Colonic mucosa (tissue), 4 donors: ENCODE results near the gene ANKRD53. TPM values are rescaled to one million over a fixed set of nuclear protein-coding genes. Genes with fewer than 3 reads are reported as not detected.

Experiments used
- DNase-seq: peaks from one replicate; pipeline ENCODE4 v3.0.0-alpha.2; 2020
- H3K27ac ChIP-seq: fragments of 200-600 bp; one replicate; pipeline ENCODE4 v1.8.0; 2021
- H3K27me3 ChIP-seq: fragments of 200-600 bp; one replicate; pipeline ENCODE4 v1.8.0; 2021
- H3K36me3 ChIP-seq: fragments of 200-600 bp; one replicate; pipeline ENCODE4 v1.8.0; 2021
- H3K4me1 ChIP-seq: fragments of 200-600 bp; one replicate; pipeline ENCODE4 v1.8.0; 2021; ENCODE audit warnings: mild to moderate bottlenecking
- H3K4me3 ChIP-seq: fragments of 200-600 bp; one replicate; pipeline ENCODE4 v1.8.0; 2021
- H3K9ac ChIP-seq, 2 donors: one replicate each; pipeline ENCODE4 v1.7.0; 2013; ENCODE audit warnings: control low read depth in 2 of 2, low read depth in 2 of 2, low read length in 2 of 2
- H3K9me3 ChIP-seq: fragments of 200-600 bp; one replicate; pipeline ENCODE4 v1.8.0; 2021
- intact Hi-C: fragments of 100-400 bp; cut with DNase I; formaldehyde crosslinking; loops from one replicate; pipeline ENCODE4 v1.14.1; 2022
- total RNA-seq, 2 donors: library from RNA; stranded (reverse); fragmentation: NEBNext Ultra II Directional in 1 of 2; extraction: Animal tissue kit (Norgen Biotek cat#: 25700) in 1 of 2; gene quantifications; one replicate each; pipeline ENCODE4 v1.2.1, GENCODE V29; 2021
- TF ChIP-seq, protein P1 (sequence below): fragments of 200-600 bp; IDR thresholded peaks from one replicate; pipeline ENCODE4 v1.8.0; 2022; ENCODE audit warnings: antibody characterized with exemption, mild to moderate bottlenecking
- donor health status: healthy.
- donor health status: DM: no; HTN: no; CAD: no.
- donor health status: DM: no; HTN: no; CAD: no.

Gene ANKRD53
- total RNA-seq, 2 donors from 2014 or later = 0.40 TPM; not detected in 1

GRCh38 chr2:71001592-71001927, 23.1 kb downstream of the ANKRD53 start:
- H3K9me3 ChIP-seq = no peaks in the 10 kb centered on the region
- no peak overlapping the region for H3K9ac ChIP-seq
- H3K4me1 ChIP-seq = no peaks in the 10 kb centered on the region
- TF ChIP-seq, protein P1, sequence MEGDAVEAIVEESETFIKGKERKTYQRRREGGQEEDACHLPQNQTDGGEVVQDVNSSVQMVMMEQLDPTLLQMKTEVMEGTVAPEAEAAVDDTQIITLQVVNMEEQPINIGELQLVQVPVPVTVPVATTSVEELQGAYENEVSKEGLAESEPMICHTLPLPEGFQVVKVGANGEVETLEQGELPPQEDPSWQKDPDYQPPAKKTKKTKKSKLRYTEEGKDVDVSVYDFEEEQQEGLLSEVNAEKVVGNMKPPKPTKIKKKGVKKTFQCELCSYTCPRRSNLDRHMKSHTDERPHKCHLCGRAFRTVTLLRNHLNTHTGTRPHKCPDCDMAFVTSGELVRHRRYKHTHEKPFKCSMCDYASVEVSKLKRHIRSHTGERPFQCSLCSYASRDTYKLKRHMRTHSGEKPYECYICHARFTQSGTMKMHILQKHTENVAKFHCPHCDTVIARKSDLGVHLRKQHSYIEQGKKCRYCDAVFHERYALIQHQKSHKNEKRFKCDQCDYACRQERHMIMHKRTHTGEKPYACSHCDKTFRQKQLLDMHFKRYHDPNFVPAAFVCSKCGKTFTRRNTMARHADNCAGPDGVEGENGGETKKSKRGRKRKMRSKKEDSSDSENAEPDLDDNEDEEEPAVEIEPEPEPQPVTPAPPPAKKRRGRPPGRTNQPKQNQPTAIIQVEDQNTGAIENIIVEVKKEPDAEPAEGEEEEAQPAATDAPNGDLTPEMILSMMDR = no peak
- no peaks in the 10 kb centered on the region for H3K36me3 ChIP-seq
- H3K27ac ChIP-seq = no peak overlapping the region
- no peaks in the 10 kb centered on the region for H3K27me3 ChIP-seq
- intact Hi-C loops = no loop called here
- no peak for DNase-seq
- H3K4me3 ChIP-seq = no peak overlapping the region

DNA sequence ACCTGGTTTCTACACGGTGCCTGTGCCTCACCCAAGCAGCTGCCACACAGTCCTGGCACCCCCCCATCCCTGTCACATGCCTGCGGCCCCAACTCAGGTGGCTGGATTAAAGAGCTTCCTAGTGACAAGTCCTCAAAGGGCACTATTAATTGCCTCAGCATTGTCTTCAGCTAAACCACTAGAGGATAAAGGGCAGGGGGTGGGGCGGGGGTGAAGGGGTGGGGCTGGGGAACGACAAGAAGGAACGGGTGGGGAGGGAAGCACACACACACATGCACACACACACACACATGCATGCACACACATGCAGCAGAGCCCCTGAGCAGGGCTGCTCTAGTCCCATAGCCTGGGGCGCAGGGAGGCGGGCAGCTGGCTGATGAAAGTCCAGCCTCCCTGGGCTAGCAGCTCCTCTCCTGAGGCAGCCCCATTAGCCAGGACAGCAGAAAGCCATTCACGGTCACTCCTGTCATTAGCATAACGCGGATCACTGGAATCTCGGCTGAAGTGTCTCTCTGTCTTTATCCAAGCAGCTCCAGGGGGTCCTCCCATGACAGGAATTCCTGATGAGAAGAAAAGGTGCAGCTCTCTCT, 23.6 kb downstream of the ANKRD53 start:
- no peak for DNase-seq
- H3K4me1 ChIP-seq = no peaks in the 10 kb centered on the region
- no peak overlapping the region for H3K27ac ChIP-seq

GRCh38 chr2:71003396-71003795, 25.0 kb downstream of the ANKRD53 start:
- Histone ChIP-seq H3K27me3 (no peaks in the 10 kb centered on the region), H3K9ac (no peak overlapping the region), H3K9me3 (no peaks in the 10 kb centered on the region), H3K4me1 (no peaks in the 10 kb centered on the region), H3K36me3 (no peaks in the 10 kb centered on the region), H3K27ac (no peak overlapping the region), H3K4me3 (no peak overlapping the region)
- TF ChIP-seq, protein P1 = no peak
- intact Hi-C loops = no loop called here
- DNase-seq = no peak

More for the DNA sequence above, 23.6 kb downstream of the ANKRD53 start:
- Histone ChIP-seq H3K9me3 (no peaks in the 10 kb centered on the region), H3K9ac (no peak overlapping the region), H3K27me3 (no peaks in the 10 kb centered on the region), H3K36me3 (no peaks in the 10 kb centered on the region), H3K4me3 (no peak overlapping the region)
- TF ChIP-seq, protein P1 = no peak
- intact Hi-C loops = no loop called here

- H3K9ac ChIP-seq = no peak overlapping the region
- no peak overlapping the region for H3K27ac ChIP-seq
- H3K4me1 ChIP-seq = no peaks in the 10 kb centered on the region
- no peaks in the 10 kb centered on the region for H3K9me3 ChIP-seq
- intact Hi-C loops = no loop called here
- TF ChIP-seq, protein P1 = no peak
- no peaks in the 10 kb centered on the region for H3K36me3 ChIP-seq
- H3K27me3 ChIP-seq = no peaks in the 10 kb centered on the region
- H3K4me3 ChIP-seq = no peak overlapping the region
- no peak for DNase-seq
These were observed 25.7 kb downstream of the ANKRD53 start for GRCh38 chr2:71003966-71004755.

DNA sequence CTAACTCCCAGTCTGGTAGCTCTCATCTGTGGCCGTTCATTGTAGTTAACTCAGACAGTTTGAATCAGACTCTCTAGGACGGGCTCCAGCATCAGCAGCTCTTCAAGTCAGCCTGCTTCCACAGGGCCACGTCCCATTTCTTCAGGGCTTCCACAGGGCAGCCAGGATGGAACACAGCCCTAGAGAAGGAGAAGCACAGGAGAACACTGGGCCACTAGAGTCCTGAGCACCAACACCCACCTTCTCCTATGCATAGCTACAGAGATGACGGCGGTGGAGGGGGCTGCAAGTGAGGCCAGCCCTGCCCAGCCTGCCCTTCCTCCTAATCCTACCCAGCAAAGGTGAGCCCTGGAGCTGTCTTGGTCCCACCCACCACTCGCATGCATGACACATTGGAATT, 26.4 kb downstream of the ANKRD53 start:
- Histone ChIP-seq H3K4me3 (no peak overlapping the region), H3K9ac (no peak overlapping the region), H3K4me1 (no peaks in the 10 kb centered on the region), H3K36me3 (no peaks in the 10 kb centered on the region), H3K27me3 (no peaks in the 10 kb centered on the region), H3K27ac (no peak overlapping the region), H3K9me3 (no peaks in the 10 kb centered on the region)
- intact Hi-C loops = no loop called here
- DNase-seq = no peak
- TF ChIP-seq, protein P1 = no peak
